Progenitor cell of endocrine pancreas (in vitro differentiated cells): ENCODE results near the gene HAX1. TPM values are rescaled to one million over a fixed set of nuclear protein-coding genes. Genes with fewer than 3 reads are reported as not detected.
A peak's percentile ranks its signal among the peaks of the same experiment; 100 is the strongest.

Source experiments
- DNase-seq: peaks from one replicate; pipeline ENCODE4 v3.0.0; 2021; ENCODE audit warnings: low spot score; ENCODE audit not compliant: unreplicated experiment
- H3K27ac Mint-ChIP-seq: 2 replicates; pipeline ENCODE4 v1.8.0; 2021; ENCODE audit warnings: mild to moderate bottlenecking, moderate library complexity, mixed read lengths
- H3K27me3 Mint-ChIP-seq: 2 replicates; pipeline ENCODE4 v1.8.0; 2021; ENCODE audit warnings: mixed read lengths
- H3K36me3 Mint-ChIP-seq: 2 replicates; pipeline ENCODE4 v1.8.0; 2022; ENCODE audit warnings: mixed read lengths; ENCODE audit not compliant: insufficient read depth
- H3K4me1 Mint-ChIP-seq: 2 replicates; pipeline ENCODE4 v1.8.0; 2021; ENCODE audit warnings: low read depth, mixed read lengths
- H3K4me3 Mint-ChIP-seq: 2 replicates; pipeline ENCODE4 v1.8.0; 2021; ENCODE audit warnings: low read depth, mild to moderate bottlenecking, moderate library complexity, mixed read lengths
- H3K9me3 Mint-ChIP-seq: 2 replicates; pipeline ENCODE4 v1.8.0; 2021; ENCODE audit warnings: low read depth, mixed read lengths
- total RNA-seq: library from RNA; stranded (reverse); gene quantifications from 2 replicates; pipeline ENCODE4 v1.2.1, GENCODE V29; 2021
- TF ChIP-seq, protein P1 (sequence below): fragments of 200-600 bp; sonication (generic); IDR thresholded peaks from one replicate; pipeline ENCODE4 v1.5.0; 2021; ENCODE audit warnings: antibody characterized with exemption, mild to moderate bottlenecking; ENCODE audit not compliant: unreplicated experiment

Gene HAX1
- total RNA-seq, 1 donor from 2014 or later: 52.3 TPM

DNA sequence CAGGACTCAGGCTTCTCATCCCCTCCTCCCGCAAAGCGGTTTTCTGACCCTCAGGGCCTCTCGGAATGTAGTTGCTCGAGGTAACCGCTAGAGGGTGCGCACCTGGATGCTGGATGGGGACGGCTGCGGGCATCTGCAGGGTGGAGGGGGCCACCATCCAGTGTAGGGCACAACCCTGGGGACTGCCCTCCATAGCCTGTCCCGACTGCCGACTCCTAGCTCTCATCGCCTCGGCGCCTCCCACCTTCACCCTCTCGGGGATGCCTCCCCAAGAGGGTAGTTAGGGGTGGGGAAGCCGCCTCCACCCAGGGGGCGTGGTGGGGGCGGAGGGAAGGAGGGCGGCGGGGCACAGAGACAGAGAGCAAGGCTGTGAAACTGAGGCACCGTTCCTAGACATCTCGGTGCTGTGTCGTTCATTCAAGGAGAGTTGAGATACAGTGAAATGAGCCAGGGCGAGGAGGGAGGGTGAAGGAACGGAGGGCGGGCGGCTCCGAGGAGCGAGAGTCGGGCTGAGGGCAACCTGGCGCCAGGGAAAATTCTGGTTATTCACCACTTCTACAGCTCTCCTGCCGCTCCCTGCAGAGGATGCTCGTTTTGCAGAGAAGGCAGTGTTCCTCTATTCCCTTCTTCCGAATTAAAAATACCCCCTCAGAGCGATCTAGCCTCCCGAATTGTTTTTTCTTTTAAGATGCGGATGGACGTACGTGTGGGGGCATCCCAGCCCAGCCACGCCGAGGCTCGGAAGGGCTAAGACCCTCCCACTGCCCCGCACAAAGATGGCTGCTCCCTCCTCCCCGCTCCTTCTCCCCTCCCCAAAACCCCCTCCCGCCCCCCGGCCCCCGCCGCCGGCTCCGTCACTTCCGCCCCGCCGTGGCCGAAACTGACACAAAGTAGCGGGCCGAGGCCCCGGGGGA lies 52.5 kb downstream of the HAX1 start, which contains the start of gene ATP8B2:
TSS of gene ATP8B2 (plus strand) at position 857 of the 914 bp plus-strand sequence. CDS start 2,617 bp downstream, outside the sequence.
- TF ChIP-seq, protein P1, sequence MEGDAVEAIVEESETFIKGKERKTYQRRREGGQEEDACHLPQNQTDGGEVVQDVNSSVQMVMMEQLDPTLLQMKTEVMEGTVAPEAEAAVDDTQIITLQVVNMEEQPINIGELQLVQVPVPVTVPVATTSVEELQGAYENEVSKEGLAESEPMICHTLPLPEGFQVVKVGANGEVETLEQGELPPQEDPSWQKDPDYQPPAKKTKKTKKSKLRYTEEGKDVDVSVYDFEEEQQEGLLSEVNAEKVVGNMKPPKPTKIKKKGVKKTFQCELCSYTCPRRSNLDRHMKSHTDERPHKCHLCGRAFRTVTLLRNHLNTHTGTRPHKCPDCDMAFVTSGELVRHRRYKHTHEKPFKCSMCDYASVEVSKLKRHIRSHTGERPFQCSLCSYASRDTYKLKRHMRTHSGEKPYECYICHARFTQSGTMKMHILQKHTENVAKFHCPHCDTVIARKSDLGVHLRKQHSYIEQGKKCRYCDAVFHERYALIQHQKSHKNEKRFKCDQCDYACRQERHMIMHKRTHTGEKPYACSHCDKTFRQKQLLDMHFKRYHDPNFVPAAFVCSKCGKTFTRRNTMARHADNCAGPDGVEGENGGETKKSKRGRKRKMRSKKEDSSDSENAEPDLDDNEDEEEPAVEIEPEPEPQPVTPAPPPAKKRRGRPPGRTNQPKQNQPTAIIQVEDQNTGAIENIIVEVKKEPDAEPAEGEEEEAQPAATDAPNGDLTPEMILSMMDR: peak; percentile 90
- Mint-ChIP-seq H3K4me1 (peaks cover 35% of the 10 kb centered on the region), H3K27ac (peak within 1 kb of the TSS; percentile 95), H3K9me3 (no peaks in the 10 kb centered on the region), H3K36me3 (no peaks in the 10 kb centered on the region), H3K4me3 (peak within 1 kb of the TSS; percentile 93), H3K27me3 (peaks cover 7% of the 10 kb centered on the region)
- peak; percentile 80 for DNase-seq

Other genes starting within 250 kb of the HAX1 start
- 0.05 and 0.07 TPM in 2 replicates for gene NUP210L, start 117.6 kb upstream of the HAX1 start, total RNA-seq
- gene TPM3, start 80.5 kb upstream of the HAX1 start, total RNA-seq: 298 and 304 TPM in 2 replicates
- not detected in 2 replicates for gene CFAP141, start 66.3 kb upstream of the HAX1 start, total RNA-seq
- gene UBAP2L, start 51.7 kb upstream of the HAX1 start, total RNA-seq: 263 and 268 TPM in 2 replicates
- 0.64 and 0.96 TPM in 2 replicates for gene AQP10, start 48.5 kb downstream of the HAX1 start, total RNA-seq
- 45.9 and 47.4 TPM in 2 replicates for gene ATP8B2, start 52.9 kb downstream of the HAX1 start, total RNA-seq
- gene IL6R, start 132.7 kb downstream of the HAX1 start, total RNA-seq: 2.0 and 3.1 TPM in 2 replicates
- not detected in 2 replicates for gene TDRD10, start 229.6 kb downstream of the HAX1 start, total RNA-seq
- gene SHE, start 229.8 kb downstream of the HAX1 start, total RNA-seq: not detected in 2 replicates